ENCODE results near the gene POMGNT2.

Gene POMGNT2

DNA sequence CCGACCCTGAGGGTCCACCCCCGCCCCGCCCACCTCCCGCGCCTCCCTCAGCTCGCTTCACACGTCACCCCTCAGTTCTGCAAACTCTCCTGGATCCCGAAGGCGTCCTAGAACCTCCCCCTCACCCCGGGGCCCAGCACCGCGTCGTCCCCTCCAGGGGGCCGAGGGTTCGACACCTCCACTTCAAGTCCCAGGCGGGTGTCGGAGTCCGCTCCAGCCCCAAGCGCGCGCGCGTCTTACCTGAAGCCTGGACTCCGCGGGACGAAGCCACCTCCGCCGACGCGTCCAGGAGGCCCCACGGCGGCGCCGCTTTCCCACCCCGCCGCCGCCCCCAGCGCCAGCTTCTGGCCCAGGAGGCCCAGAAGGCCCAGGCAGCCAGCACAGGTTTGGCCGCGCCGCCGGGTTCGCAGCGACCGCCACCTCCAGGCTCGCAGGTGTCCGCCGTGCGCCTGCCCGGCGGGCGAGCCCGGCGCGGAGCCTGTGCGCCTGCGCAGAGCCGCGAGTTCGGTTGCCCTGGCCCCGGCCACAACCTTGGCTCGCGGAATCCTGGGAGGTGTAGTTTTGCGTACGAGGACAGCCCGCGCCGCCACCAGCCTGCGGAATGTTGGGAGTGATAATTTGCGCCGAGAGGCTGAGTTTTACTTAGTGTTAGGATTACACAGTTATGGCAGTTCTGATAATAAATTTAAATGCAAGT lies at the start of gene POMGNT2:
TSS of gene POMGNT2 (minus strand) at position 484 of the 697 bp plus-strand sequence. CDS start 24,648 bp downstream, outside the sequence.
- DNase-seq: peak; percentile 70

- DNase-seq: no peak
Observed at GRCh38 chr3:43154980-43155379, 49.1 kb upstream of the POMGNT2 start.

DNA sequence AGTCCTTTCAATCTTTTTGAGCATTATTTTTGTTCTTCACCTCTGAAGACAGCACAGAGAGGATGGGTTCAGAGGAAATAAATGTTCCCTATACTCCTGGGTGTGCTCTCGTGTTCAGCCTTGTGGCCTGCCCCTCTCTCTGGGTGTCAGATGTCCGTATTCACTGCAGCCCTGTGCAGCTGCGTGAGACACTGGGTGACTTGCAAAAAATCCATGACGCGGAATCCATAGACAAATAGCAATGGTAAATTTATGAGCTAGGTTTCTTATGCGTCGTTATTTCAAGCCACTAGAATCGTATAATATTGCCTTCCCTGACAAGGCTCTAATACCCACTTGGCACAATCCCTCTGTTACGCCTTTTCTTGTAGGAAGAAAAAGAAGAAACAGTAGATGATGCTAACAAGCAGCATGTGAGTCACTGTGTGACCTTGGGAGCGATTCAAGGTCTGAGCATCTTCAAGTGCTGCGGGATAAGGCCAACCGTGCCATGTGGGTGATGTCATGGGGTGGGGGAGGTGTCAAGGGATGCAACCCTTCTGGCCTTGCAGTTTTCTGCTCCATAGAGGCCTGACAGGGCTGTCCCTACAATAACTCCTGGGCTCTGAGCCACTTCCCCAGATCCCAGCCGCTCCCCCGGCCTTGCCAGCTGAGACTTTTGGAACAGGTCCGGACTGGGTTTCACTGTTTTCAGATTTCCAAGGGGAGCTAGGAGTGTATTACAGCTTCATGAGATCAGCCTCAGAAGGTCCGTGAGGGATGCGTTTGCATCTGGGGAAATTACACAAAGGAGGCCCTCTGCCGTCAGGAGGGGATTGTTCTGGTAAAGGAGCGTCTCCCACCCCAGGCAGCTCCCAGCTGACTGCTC lies 47.6 kb upstream of the POMGNT2 start:
- DNase-seq: no peak

GRCh38 chr3:43152649-43153048 lies 46.8 kb upstream of the POMGNT2 start:
- DNase-seq: no peak

DNA sequence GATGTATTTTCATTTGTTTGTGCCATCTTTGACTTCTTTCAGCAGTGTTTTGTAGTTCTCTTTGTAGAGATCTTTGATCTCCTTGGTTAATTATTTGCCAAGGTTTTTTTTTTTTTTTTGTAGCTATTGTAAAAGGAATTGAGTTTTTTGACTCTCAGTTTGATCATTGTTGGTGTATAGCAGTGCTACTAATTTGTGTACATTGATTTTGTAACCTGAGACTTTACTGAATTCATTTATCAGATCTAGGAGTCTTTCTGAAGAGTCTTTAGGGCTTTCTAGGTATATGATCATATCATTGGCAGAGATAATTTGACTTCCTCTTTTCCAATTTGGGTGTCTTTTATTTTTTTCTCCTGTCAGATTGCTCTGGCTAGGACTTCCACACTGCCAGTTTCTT lies 42.2 kb upstream of the POMGNT2 start:
- DNase-seq: no peak

DNA sequence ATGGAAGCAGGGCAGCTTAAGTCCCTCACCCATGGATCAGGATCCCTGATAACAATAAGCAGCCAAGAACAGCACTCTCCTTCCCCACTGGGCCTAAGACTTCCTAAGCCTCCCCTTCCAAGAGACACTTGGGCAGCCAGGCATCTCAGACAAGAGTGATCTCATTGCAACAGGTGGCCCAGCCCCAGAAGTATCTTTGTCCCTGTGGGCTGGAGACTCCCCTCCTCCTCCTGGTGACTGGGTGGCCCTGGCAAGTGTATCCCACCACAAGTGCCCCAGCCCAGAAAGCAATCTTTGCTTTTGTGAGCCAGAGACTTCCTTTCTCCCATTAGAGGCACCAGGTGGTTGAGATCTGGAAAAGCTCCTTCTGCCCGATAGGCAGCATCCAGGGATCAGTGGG lies 40.7 kb upstream of the POMGNT2 start:
- DNase-seq: no peak

GRCh38 chr3:43144761-43145490 lies 39.0 kb upstream of the POMGNT2 start:
- DNase-seq: no peak

DNA sequence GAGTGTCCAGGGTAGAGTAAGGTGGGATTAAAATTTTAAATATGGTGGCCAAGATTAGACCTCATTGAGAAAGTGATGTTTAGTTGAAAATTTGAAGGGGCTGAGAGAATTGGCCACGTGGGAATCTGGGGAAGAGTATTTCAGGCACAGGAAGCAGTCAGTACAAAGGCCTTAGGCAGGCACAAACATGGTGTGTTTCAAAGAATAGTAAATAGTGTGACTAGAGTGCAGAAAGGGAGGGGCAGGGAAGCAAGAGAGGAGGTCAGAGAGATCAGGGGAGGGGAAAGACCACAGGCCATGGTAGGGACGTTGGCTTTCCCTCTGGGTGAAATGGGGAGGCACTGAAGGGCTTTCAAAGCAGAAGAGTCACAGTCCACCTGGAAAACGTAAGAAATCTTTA lies 36.6 kb upstream of the POMGNT2 start:
- DNase-seq: no peak

DNA sequence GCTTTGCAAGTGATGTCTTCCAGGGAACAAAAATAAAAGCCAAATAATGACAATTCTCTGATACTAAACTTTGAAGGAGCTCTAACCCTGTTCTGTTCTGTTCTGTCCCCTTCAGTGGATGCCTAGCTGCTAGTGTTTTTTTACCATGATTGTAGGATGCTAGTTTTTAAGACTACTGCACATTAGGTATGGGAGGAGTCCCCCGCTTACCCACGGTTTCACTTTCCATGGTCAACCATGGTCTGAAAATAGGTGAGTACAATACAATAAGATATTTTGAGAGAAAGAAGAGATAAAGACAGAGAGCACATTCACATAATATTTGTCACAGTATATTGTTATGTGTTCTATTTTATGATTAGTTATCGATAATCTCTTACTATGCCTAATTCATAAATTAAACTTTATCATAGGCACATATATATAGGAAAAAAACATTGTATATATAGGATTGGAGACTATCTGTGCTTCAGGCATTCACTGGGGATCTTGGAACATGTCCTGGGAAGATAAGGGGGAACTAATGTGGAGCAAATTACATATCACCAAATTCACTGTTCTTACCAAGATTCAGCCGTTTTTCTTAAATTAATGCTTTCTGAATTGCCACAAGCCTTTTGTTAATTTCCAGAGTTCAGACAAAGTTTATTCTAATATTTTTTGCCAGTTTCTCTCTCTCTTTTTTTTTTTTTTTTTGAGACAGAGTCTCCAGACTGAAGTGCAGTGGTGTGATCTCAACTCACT lies 32.8 kb upstream of the POMGNT2 start:
- DNase-seq: no peak

- DNase-seq: no peak
Observed at GRCh38 chr3:43132870-43133636, 27.2 kb upstream of the POMGNT2 start.

DNA sequence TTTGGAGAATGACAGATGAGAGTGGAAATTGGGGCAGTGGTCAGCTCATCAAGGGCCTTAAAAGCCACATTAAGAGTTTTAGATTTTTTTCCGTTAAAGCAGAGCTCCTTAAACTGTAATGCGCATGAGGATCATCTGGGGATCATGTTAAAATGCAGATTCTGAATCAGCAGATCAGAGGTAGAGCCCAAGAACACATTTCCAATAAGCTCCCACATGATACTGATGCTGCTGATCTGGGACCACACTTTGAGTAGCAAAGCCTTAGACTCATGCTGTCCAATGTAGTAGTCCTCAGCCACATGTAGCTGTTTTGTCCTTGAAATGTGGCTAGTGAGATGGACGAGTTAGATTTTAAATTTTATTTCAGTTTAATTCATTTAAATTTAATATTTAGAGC lies 26.3 kb upstream of the POMGNT2 start:
- no peak for DNase-seq

GRCh38 chr3:43128464-43128863 lies 22.6 kb upstream of the POMGNT2 start:
- DNase-seq: no peak

GRCh38 chr3:43126536-43126935 lies 20.7 kb upstream of the POMGNT2 start:
- DNase-seq: no peak

DNA sequence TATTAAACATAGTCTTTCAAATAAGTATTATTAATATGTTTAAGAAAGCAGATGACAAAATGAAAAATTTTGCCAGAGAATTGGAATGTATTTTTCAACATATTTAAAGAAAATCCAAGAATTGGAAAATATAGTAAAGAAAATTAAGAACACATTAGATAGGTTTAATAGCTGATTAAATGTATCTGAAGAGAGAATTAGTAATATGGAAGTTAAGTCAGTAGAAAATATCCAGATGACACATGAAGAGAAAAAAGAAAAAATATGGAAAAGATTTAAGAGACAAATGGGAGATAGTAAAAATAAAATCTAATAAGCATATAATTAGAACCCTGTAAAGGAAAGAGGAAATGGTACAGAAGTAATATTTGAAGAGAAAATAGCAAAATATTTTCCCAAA lies 18.0 kb upstream of the POMGNT2 start:
- no peak for DNase-seq

- no peak for DNase-seq
Observed at GRCh38 chr3:43120937-43121336, 15.1 kb upstream of the POMGNT2 start.

GRCh38 chr3:43117257-43117656 lies 11.4 kb upstream of the POMGNT2 start:
- DNase-seq: no peak

DNA sequence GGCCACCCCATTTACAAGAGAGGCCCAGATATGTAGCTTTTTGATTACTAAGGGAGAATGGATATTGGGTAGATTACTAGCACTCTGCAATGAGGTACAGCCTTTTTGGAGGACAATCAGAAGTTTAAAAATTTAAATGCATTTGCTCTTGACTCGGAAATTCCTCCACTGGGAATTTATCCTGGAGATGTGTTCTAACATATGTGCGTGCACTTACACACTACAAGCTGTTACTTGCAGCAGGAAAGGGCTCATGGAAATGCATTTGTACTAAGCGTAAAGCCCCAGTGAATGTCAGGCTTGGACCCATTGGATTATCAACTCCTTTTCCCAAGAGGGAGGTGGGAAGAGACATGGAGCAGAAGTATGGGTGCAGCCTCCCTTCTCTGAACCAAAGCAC lies 7.8 kb upstream of the POMGNT2 start:
- no peak for DNase-seq

DNA sequence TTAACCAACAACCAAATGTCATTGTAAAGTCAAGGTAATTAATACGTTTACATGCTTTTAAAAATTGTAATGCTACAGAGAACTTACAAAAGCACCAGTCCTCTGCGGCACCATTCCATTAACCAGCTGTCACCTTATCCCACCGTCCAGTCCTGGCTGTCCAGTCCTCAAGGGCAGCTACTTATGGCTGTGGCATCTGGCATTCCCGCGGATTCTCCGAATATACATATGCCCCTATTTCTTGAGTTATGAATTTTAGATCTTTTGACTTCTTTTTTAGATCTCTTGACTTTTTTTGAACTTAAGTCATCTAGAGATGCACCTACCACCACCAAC lies 382 bp upstream of the POMGNT2 start:
- no peak for DNase-seq

DNA sequence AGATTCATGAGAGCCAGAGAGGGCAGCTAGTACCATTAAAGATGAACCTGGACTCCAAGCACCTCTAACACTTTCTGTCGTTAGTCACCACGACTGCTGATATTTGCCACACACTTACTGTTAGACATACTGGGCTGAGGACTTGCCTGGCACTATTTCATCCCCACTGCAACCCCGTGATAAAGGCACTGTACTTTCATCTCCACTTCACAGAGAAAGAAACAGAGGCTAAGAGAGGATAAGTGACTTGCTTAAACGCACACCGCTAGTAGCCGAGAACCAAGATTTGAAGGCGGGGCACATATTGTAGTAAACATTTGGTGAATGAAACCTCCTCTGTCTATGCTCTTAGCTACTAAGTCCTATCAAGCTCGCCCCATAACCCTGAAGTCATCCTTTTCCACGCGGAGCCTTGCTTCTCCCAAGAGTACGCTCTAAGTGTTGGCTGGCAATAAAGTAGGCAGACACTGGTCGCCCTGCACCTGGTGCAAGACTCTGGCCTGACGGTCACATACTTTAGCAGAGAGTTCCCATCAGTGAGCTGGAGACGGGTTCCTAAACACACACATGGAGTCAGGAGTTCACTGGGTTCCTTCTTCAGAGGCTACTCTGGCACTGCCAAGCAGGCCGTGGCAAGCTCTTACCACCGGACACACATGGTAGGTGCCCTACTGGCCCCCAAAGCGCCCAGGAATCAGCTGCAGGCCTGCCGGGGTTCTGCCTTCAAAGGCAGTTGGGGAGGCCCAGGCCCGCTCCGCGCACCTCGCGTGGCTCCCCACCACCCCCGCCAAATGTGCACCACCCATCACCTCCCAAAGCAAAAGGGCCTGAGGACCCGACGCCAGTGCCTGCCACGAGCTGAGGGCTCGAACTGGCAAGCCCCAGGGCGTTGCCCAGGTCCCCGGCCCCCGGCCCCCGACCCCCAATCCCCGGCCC lies 951 bp downstream of the POMGNT2 start:
- no peak for DNase-seq

GRCh38 chr3:43104039-43104438 lies 1.8 kb downstream of the POMGNT2 start:
- DNase-seq: no peak
